Measurements from ENCODE around the gene CACNA1I. TPM values are rescaled to one million over a fixed set of nuclear protein-coding genes. Genes with fewer than 3 reads are reported as not detected.

The CACNA1I gene
- total RNA-seq, 2 donors from 2014 or later = 0.33 to 0.52 TPM

GRCh38 chr22:39618996-39619530 lies 48.5 kb downstream of the CACNA1I start:
- H3K27ac ChIP-seq = no peak overlapping the region
- intact Hi-C loops (cut with DNase I) = no loop called here
- ATAC-seq (no peak), DNase-seq (no peak)
- H3K27me3 ChIP-seq = peaks cover 0 to 5% of the 10 kb centered on the region in 2 donors
- H3K9me3 ChIP-seq = no peaks in the 10 kb centered on the region
- TF ChIP-seq POLR2A (IDR thresholded peaks at IDR 0.05) (no peak), CTCF (IDR thresholded peaks at IDR 0.05) (no peak)
- H3K4me1 ChIP-seq = no peaks in the 10 kb centered on the region
- no peak overlapping the region for H3K4me3 ChIP-seq
- no peaks in the 10 kb centered on the region for H3K36me3 ChIP-seq (replicated peaks in 1 of 2; ENCODE audit: insufficient read depth in 1 of 2, low read depth in 2 of 2)
- WGBS, 2 donors = 80 to 96% methylated on average over 9 to 17 of the region's 17 CpGs

- Histone ChIP-seq H3K9me3 (no peaks in the 10 kb centered on the region), H3K4me1 (no peaks in the 10 kb centered on the region), H3K27ac (no peak overlapping the region), H3K4me3 (no peak overlapping the region), H3K27me3 (peaks cover 0 to 5% of the 10 kb centered on the region in 2 donors), H3K36me3 (replicated peaks in 1 of 2; ENCODE audit: insufficient read depth in 1 of 2, low read depth in 2 of 2) (no peaks in the 10 kb centered on the region)
- ATAC-seq = no peak
- WGBS, 2 donors = 69% methylated on average over 7 to 8 of the region's 8 CpGs
- DNase-seq = no peak
- TF ChIP-seq POLR2A (IDR thresholded peaks at IDR 0.05) (no peak), CTCF (IDR thresholded peaks at IDR 0.05) (no peak)
- intact Hi-C loops (cut with DNase I) = no loop called here
These were observed 50.6 kb downstream of the CACNA1I start for GRCh38 chr22:39620924-39621690.

GRCh38 chr22:39621826-39622225 lies 51.3 kb downstream of the CACNA1I start:
- TF ChIP-seq POLR2A (IDR thresholded peaks at IDR 0.05) (no peak), CTCF (IDR thresholded peaks at IDR 0.05) (no peak)
- 38 to 48% methylated on average over 7 of the region's 7 CpGs for WGBS, 2 donors
- intact Hi-C loops (cut with DNase I) = no loop called here
- H3K36me3 ChIP-seq (replicated peaks in 1 of 2; ENCODE audit: insufficient read depth in 1 of 2, low read depth in 2 of 2) = no peaks in the 10 kb centered on the region
- no peak overlapping the region for H3K4me3 ChIP-seq
- H3K4me1 ChIP-seq = no peaks in the 10 kb centered on the region
- no peaks in the 10 kb centered on the region for H3K9me3 ChIP-seq
- H3K27ac ChIP-seq = no peak overlapping the region
- peak in 1 of 4 donors; percentile 19 for DNase-seq
- ATAC-seq = no peak
- H3K27me3 ChIP-seq = peaks cover 0 to 5% of the 10 kb centered on the region in 2 donors

GRCh38 chr22:39622881-39623367 lies 52.4 kb downstream of the CACNA1I start:
- H3K4me3 ChIP-seq = no peak overlapping the region
- no peak for TF ChIP-seq POLR2A (IDR thresholded peaks at IDR 0.05)
- peak; percentile 18 to 56 (median 36) for TF ChIP-seq CTCF (IDR thresholded peaks at IDR 0.05)
- intact Hi-C loops (cut with DNase I) = no loop called here
- peaks cover 0 to 5% of the 10 kb centered on the region in 2 donors for H3K27me3 ChIP-seq
- DNase-seq (peak; percentile 47 to 66 (median 56)), ATAC-seq (peak; percentile 51)
- 23 to 25% methylated on average over 17 of the region's 17 CpGs for WGBS, 2 donors
- no peak overlapping the region for H3K27ac ChIP-seq
- no peaks in the 10 kb centered on the region for H3K36me3 ChIP-seq (replicated peaks in 1 of 2; ENCODE audit: insufficient read depth in 1 of 2, low read depth in 2 of 2)
- H3K9me3 ChIP-seq = no peaks in the 10 kb centered on the region
- H3K4me1 ChIP-seq = no peaks in the 10 kb centered on the region

Measured in body of pancreas (tissue), 4 donors.